Natural killer cell (primary cell): ENCODE measurements around the gene RXFP4. TPM values are rescaled to one million over a fixed set of nuclear protein-coding genes. Genes with fewer than 3 reads are reported as not detected.

Source experiments
- ATAC-seq, 3 donors: fragments of 150-1000 bp in 2 of 3; fragments of 200-7000 bp in 1 of 3; cut with Tn5 transposase; 1 replicate in 1 of 3; 2 replicates in 2 of 3; pipeline ENCODE4 v1.10.0; 2021; ENCODE audit warnings: mild to moderate bottlenecking in 2 of 3, moderate library complexity in 2 of 3
- DNase-seq, 2 donors: peaks; one replicate each; pipeline versions ENCODE4 v3.0.0 to v3.0.0-alpha.2; 2013 to 2021; ENCODE audit warnings: mixed read lengths in 1 of 2
- H3K27ac ChIP-seq: one replicate; pipeline ENCODE4 v1.5.1; 2013; ENCODE audit warnings: mild to moderate bottlenecking, low read length
- H3K27me3 ChIP-seq: one replicate; pipeline ENCODE4 v1.6.1; 2013; ENCODE audit warnings: low read length; ENCODE audit not compliant: control insufficient read depth, insufficient read depth
- H3K36me3 ChIP-seq: one replicate; pipeline ENCODE4 v1.6.1; 2013; ENCODE audit warnings: low read length; ENCODE audit not compliant: control insufficient read depth, insufficient read depth
- H3K4me1 ChIP-seq: one replicate; pipeline ENCODE4 v1.6.1; 2013; ENCODE audit warnings: low read length; ENCODE audit not compliant: control insufficient read depth, insufficient read depth
- H3K4me3 ChIP-seq: one replicate; pipeline ENCODE4 v1.5.1; 2013; ENCODE audit warnings: low read length
- H3K9me3 ChIP-seq: one replicate; pipeline ENCODE4 v1.6.1; 2013; ENCODE audit warnings: low read length; ENCODE audit not compliant: control insufficient read depth, insufficient read depth
- H3K27ac Mint-ChIP-seq, 2 donors: one replicate each; pipeline ENCODE4 v1.8.0; 2022; ENCODE audit warnings: mild to moderate bottlenecking in 2 of 2, mixed read lengths in 2 of 2, moderate library complexity in 1 of 2
- H3K27me3 Mint-ChIP-seq, 2 donors: one replicate each; pipeline ENCODE4 v1.8.0; 2022; ENCODE audit warnings: low read depth in 2 of 2, mixed read lengths in 2 of 2
- H3K36me3 Mint-ChIP-seq: one replicate; pipeline ENCODE4 v1.8.0; 2022; ENCODE audit warnings: mixed read lengths
- H3K4me1 Mint-ChIP-seq, 2 donors: one replicate each; pipeline ENCODE4 v1.8.0; 2022; ENCODE audit warnings: mixed read lengths in 2 of 2
- H3K4me3 Mint-ChIP-seq: one replicate; pipeline ENCODE4 v1.8.0; 2022; ENCODE audit warnings: mild to moderate bottlenecking, moderate library complexity, mixed read lengths
- H3K9me3 Mint-ChIP-seq, 2 donors: one replicate each; pipeline ENCODE4 v1.8.0; 2022; ENCODE audit warnings: mixed read lengths in 2 of 2
- CTCF ChIP-seq: fragments of 200-600 bp; IDR thresholded peaks from one replicate; pipeline ENCODE4 v1.8.0; 2022; ENCODE audit warnings: antibody characterized with exemption
- WGBS: methylation state at CpG from one replicate; pipeline ENCODE4 v1.1.7; 2013; ENCODE audit warnings: missing lambda C conversion rate; ENCODE audit not compliant: insufficient coverage; 5-methylcytosine and 5-hydroxymethylcytosine counted together
- intact Hi-C: fragments of 100-400 bp; cut with micrococcal nuclease; formaldehyde crosslinking; loops from one replicate; pipeline ENCODE4 v1.14.2; 2022
- total RNA-seq, 4 donors: library from RNA; stranded (reverse); fragments of 120-200 nt in 1 of 4; gene quantifications; one replicate each; pipeline versions ENCODE4 v1.2.3 to v1.2.4, GENCODE V29; 2013 to 2022

RXFP4 gene
- total RNA-seq, 3 donors from 2014 or later (not counting 1 experiment from before 2014, with no cell fraction given), result not detected

GRCh38 chr1:155973723-155974122 is 32.3 kb downstream of the RXFP4 start:
- WGBS, result 89% methylated on average over 2 of the region's 3 CpGs
- H3K27ac ChIP-seq, result peak overlapping the region; percentile 79
- ATAC-seq (no peak), DNase-seq (peak in 1 of 2 donors; percentile 5)
- no peak for TF ChIP-seq CTCF
- no peaks in the 10 kb centered on the region for H3K9me3 ChIP-seq
- Mint-ChIP-seq H3K36me3 (no peaks in the 10 kb centered on the region), H3K27ac (peak overlapping the region; percentile 90 to 94), H3K9me3 (no peaks in the 10 kb centered on the region), H3K27me3 (no peaks in the 10 kb centered on the region), H3K4me1 (peaks cover 88 to 91% of the 10 kb centered on the region in 2 donors), H3K4me3 (peak overlapping the region; percentile 92)
- no peaks in the 10 kb centered on the region for H3K27me3 ChIP-seq
- peaks cover 8% of the 10 kb centered on the region for H3K36me3 ChIP-seq
- intact Hi-C loops, result no loop called here
- H3K4me3 ChIP-seq, result no peak overlapping the region
- H3K4me1 ChIP-seq, result peaks cover 83% of the 10 kb centered on the region

DNA sequence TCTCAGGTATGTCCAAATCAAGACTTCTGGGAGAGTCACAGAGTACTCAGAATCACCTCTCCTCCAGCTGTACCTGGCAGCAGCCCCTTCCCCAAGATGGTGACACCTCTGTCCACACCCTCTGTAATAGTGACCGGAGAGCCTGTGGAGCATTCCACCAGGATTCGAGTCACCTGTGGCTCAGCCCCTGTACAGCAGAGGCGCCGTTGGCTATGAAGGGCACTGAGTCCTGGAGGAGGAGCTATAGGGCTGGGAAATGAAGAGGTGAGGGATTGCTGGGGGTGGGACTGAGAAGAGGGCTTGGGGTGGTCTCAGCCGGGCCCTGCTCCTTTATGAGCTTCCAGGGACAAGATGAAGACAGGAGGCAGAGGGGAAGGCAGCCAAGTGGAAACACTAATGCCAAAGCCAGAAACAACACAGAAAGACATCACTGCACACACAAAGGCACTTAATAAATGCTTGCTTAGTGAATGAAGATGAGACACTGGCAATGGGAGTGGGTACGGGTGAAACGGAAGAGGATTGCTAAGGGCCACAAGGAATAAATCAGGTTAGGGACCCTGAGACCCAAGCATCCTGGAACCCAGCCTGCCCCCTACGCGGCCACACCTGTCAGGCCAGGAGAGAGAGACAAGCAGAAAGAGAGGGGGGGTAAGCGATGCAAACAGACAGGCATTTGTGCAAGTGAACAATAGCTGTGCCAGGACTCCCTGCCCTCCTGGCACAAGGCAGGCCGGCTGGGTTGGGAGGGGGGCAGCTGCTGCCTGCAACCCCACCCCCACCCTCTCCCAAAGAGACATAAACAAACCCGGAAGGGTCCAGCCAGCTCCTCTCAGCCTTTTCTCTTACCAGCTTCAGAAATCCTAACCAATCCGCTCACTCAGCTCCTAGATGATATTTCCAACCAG is 33.0 kb downstream of the RXFP4 start:
- intact Hi-C loops, result loop anchor here (5.0 kb wide), 2 partner anchors 62 to 117 kb away; partner anchors contain the start of genes GON4L, RIT1 and SYT11
- Histone ChIP-seq H3K36me3 (peaks cover 3% of the 10 kb centered on the region), H3K9me3 (no peaks in the 10 kb centered on the region), H3K4me1 (peaks cover 83% of the 10 kb centered on the region), H3K4me3 (peak overlapping the region; percentile 96), H3K27ac (peak overlapping the region; percentile 79), H3K27me3 (no peaks in the 10 kb centered on the region)
- DNase-seq, result peak in 1 of 2 donors; percentile 18
- TF ChIP-seq CTCF, result no peak
- Mint-ChIP-seq H3K36me3 (no peaks in the 10 kb centered on the region), H3K4me1 (peaks cover 87 to 90% of the 10 kb centered on the region in 2 donors), H3K9me3 (no peaks in the 10 kb centered on the region), H3K27me3 (no peaks in the 10 kb centered on the region), H3K4me3 (peak overlapping the region; percentile 92), H3K27ac (peak overlapping the region; percentile 90 to 94)
- no peak for ATAC-seq
- WGBS, result 32% methylated on average over 13 of the region's 13 CpGs

DNA sequence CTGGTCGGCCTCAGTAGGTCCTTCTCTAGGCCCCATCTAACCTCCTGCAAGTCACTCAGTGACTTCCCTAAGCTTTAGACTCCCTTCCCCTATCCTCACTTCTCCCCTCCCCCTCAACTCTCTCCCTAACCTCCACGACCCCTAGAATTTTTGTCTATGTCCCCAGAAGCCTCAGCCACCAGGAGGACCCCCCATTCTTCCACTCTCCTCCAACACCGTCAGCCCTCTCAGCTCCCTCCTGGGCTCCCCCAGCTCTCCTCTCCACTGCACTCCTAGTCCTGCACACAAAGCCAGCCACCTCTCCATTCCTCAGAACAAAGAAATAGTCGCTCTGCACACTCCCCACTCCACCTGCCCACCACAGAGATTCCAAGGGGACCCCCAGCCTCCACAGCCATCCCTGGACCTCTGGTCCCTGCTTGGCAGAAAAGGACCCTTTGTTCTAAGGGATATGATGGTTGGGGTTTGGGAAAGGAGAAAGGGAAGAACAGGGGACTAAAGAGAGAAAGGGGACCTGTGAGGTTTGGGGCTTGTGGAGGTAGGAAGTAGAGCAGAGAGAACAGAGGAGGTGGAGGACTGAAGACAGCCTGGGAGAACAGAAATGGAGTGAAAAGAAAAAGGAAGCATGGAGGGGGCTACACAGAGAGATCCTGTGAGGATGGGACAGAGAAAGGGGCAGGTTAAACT is 34.1 kb downstream of the RXFP4 start:
- H3K9me3 ChIP-seq, result no peaks in the 10 kb centered on the region
- H3K27ac ChIP-seq, result peak overlapping the region; percentile 79
- WGBS, result 6% methylated on average over 4 of the region's 4 CpGs
- peak overlapping the region; percentile 90 to 94 for H3K27ac Mint-ChIP-seq
- ATAC-seq (no peak), DNase-seq (peak in 1 of 2 donors; percentile 14)
- H3K27me3 Mint-ChIP-seq, result no peaks in the 10 kb centered on the region
- peaks cover 87 to 90% of the 10 kb centered on the region in 2 donors for H3K4me1 Mint-ChIP-seq
- no peaks in the 10 kb centered on the region for H3K36me3 Mint-ChIP-seq
- peak overlapping the region; percentile 92 for H3K4me3 Mint-ChIP-seq
- TF ChIP-seq CTCF, result no peak
- peaks cover 83% of the 10 kb centered on the region for H3K4me1 ChIP-seq
- peaks cover 3% of the 10 kb centered on the region for H3K36me3 ChIP-seq
- intact Hi-C loops, result loop anchor here (5.0 kb wide), 2 partner anchors 63 to 118 kb away; partner anchors contain the start of genes GON4L, RIT1 and SYT11
- peak overlapping the region; percentile 96 for H3K4me3 ChIP-seq
- no peaks in the 10 kb centered on the region for H3K9me3 Mint-ChIP-seq
- no peaks in the 10 kb centered on the region for H3K27me3 ChIP-seq
